ENCODE results near the gene UPK3A.
"Not testable (repeated sequence)": the region's sequence is repeated elsewhere in the genome, so short reads cannot be mapped to it uniquely, and the experiment has no call there.

The UPK3A gene

DNA sequence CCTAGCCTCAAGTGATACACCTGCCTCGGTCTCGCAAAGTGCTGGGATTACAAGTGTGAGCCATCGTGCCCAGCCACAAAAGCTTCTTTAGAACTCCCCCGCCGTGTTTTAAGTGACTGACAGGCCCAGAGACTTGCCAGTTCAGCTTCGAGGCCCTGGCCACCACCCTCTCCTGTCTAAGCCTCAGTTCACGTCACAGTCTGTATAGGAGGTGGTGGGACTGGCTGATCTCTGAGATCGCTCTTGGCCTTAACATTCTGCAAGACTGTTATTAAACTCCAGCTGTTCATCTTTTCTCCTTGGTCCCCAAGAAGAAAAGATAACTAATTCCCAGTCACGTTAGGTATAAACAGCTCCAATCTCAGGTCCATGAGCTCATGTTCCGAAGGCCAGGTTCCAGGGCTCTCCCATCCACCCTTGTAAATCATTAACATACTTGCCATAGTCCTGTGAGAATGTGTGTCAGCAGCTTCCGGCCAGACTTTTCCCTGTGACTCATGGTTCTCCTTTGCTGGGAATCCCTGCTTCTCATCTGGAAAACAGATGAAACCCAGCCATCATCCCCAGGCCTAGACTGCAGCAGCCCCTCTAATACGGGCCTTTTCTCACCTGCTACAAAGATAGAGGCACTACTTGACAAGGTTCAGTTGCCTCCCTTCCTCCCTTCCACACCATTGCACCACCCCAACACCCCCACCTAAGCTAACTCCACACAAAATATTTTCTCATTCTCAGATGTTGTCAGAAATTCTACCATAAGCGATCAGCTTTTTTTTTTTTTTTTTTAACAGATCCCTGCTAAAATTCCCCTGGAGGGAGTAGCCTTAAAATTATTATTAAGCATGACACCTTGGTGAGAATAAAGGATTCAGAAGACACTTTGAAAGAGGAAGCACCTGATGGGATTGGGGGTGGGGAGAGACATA is 38.4 kb upstream of the UPK3A start:
- no peak overlapping the region for H3K4me3 ChIP-seq (ENCODE audit: low read length)
- DNase-seq (ENCODE audit: low read depth), result peak; percentile 91
- TF ChIP-seq, protein P1, sequence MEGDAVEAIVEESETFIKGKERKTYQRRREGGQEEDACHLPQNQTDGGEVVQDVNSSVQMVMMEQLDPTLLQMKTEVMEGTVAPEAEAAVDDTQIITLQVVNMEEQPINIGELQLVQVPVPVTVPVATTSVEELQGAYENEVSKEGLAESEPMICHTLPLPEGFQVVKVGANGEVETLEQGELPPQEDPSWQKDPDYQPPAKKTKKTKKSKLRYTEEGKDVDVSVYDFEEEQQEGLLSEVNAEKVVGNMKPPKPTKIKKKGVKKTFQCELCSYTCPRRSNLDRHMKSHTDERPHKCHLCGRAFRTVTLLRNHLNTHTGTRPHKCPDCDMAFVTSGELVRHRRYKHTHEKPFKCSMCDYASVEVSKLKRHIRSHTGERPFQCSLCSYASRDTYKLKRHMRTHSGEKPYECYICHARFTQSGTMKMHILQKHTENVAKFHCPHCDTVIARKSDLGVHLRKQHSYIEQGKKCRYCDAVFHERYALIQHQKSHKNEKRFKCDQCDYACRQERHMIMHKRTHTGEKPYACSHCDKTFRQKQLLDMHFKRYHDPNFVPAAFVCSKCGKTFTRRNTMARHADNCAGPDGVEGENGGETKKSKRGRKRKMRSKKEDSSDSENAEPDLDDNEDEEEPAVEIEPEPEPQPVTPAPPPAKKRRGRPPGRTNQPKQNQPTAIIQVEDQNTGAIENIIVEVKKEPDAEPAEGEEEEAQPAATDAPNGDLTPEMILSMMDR (conservative IDR thresholded peaks at IDR 0.05; ENCODE audit: low read depth, low read length), result no peak

DNA sequence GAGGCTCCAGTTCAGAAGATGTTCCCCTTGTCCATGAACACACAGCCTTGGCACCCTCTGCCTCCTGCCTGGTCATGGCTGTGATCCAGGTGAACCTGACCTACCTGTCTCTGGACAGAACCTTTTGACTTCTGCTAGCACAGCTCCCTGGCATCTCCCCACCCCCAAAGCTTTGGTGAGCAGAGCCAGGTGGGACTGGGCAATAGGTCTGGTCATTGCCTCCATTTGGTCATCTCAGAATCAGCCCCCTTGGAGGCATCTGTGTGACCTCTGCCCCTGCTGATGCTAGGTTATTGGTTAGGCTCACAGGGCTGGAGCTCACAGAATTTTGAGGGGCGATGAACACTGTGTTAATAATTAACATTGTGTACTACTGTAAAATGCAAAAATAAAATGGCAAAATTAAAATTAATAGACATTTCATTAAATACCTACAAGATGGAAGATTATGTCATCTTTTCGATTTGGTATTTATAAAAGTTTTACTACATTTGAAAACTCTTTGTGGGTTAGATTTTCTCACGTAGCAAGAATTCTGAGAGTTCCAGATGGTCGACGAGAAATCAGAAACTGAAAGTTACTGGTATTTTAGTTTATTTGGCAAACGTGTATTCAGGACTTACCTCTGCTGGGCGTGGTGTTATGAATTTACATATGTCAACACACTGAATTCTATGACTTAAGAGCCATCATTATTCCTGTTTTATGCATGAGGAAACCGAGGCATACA is 35.8 kb upstream of the UPK3A start:
- TF ChIP-seq, protein P1 (conservative IDR thresholded peaks at IDR 0.05; ENCODE audit: low read depth, low read length), result no peak
- DNase-seq (ENCODE audit: low read depth), result no peak
- no peak overlapping the region for H3K4me3 ChIP-seq (ENCODE audit: low read length)

DNA sequence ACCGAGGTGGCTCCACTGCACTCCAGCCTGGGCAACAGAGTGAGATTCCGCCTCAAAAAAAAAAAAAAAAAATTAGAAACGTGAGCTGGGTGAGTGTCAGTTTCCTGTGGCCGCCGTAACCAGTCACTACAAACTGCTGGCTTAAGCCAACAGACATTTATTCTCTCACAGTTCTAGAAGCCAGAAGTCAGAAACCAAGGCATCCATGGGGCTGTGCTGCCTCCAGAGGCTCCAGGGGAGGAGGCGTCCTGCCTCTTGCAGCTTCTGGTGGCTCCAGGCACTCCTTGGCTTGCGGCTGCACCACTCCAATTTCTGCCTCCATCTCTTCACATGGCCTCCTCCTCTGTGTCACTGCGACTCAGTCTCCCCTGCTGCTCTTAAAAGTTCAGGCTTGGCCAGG is 32.9 kb upstream of the UPK3A start:
- TF ChIP-seq, protein P1 (conservative IDR thresholded peaks at IDR 0.05; ENCODE audit: low read depth, low read length), result no peak

DNA sequence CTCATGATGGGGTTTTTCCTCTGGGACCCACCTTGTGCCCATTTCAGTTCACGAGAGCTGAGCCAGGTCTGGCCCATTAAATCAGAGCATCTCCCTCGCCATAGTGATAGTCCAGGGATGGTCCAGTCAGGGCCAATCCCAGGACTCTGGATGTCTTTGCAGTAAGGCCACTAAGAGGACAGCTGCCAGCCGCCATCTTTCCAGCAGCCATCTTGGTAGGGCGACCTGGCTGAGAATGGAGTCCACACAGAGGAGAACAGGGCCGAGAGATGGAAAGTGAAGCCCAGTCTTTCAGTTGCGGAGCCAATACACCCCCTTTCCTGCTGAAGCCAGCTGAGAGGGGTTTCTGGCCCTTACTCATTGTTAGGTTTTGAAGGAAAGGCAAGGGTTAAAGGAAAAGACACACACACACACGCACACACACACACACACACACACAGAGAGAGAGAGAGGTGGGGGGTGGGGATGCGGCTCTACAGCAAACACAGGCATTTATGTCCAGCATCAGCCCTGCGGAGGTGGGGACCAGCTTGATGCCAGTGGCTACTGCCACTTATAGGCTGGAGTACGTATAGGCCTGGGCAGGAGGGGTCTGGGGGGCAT is 31.6 kb upstream of the UPK3A start:
- H3K4me3 ChIP-seq (ENCODE audit: low read length), result no peak overlapping the region
- TF ChIP-seq, protein P1 (conservative IDR thresholded peaks at IDR 0.05; ENCODE audit: low read depth, low read length), result no peak
- DNase-seq (ENCODE audit: low read depth), result no peak

More for the DNA sequence above, 32.9 kb upstream of the UPK3A start:
- DNase-seq (ENCODE audit: low read depth), result no peak
- H3K4me3 ChIP-seq (ENCODE audit: low read length), result no peak overlapping the region

DNA sequence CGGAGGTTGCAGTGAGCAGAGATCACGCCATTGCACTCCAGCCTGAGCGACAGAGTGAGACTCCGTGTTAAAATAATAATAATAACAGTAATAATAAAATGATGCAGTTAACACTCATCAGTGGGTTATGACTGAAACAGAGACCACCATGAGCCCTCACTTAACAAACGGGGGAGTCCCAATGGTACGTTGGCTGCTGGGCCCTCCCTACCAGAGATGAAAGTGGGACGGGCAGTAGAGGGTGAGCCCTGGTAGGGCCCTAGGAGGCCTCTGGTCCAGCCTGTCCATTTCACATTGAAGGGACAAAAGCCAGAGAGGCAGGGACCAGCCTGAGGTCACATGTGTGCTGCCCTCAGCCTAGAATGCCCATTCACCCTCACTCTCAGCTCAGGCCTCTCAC is 30.4 kb upstream of the UPK3A start:
- no peak for DNase-seq (ENCODE audit: low read depth)
- TF ChIP-seq, protein P1 (conservative IDR thresholded peaks at IDR 0.05; ENCODE audit: low read depth, low read length), result no peak
- no peak overlapping the region for H3K4me3 ChIP-seq (ENCODE audit: low read length)

DNA sequence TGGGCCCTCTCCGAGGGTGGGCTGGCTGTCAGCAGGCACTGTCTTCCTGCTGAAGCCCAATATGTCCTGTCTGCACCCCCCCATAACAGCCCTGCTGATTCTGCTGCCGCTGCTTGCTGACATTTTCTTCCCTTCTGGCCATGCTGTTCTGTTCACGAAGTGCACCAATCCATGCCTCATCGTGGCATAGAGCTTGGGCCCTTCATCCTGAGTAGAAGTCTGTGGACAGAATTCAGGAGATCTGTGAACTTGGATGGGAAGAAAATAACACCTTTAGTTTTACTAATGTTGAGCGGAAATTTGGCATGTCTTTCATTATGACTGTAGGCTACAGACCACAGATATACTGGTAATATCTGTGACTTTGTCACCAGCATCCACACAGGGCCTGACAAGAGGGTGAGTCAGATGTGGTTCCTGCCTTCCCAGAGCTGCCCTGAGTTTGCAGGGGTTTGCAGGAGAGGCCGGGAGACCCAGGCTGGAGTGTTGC is 29.9 kb upstream of the UPK3A start:
- TF ChIP-seq, protein P1 (conservative IDR thresholded peaks at IDR 0.05; ENCODE audit: low read depth, low read length), result no peak
- DNase-seq (ENCODE audit: low read depth), result no peak
- H3K4me3 ChIP-seq (ENCODE audit: low read length), result no peak overlapping the region

DNA sequence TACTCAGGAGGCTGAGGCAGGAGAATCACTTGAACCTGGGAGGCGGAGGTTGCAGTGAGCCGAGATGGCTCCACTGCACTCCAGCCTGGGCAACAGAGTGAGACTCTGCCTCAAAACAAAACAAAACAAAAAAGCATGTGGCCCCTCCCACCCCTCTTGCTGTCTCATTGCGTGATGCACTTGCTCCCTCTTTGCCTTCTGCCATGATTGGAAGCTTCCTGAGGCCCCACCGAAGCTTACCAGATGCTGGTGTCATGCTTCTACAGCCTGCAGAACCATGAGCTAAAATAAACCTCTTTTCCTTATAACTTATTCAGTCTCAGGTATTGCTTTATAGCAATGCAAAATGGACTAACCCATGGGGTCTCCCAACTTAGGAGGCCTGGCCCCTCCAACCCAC is 26.8 kb upstream of the UPK3A start:
- DNase-seq (ENCODE audit: low read depth), result not testable (repeated sequence)

More for the DNA sequence above, 26.8 kb upstream of the UPK3A start:
- H3K4me3 ChIP-seq (ENCODE audit: low read length), result not testable (repeated sequence)
